H9 (cell line): Measurements from ENCODE around the gene AMOT. TPM values are rescaled to one million over a fixed set of nuclear protein-coding genes. Genes with fewer than 3 reads are reported as not detected.

Source experiments
- DNase-seq: peaks from one replicate; pipeline ENCODE4 v3.0.0-alpha.2; 2017
- H2AFZ ChIP-seq: one replicate; pipeline ENCODE4 v1.6.1; 2013; ENCODE audit warnings: mild to moderate bottlenecking, low read length, control low read depth, moderate library complexity
- H2AK5ac ChIP-seq: 2 replicates; pipeline ENCODE4 v1.6.1; 2013; ENCODE audit warnings: low read length, control low read depth, mixed read lengths; ENCODE audit not compliant: insufficient read length
- H2BK120ac ChIP-seq: one replicate; pipeline ENCODE4 v1.6.1; 2013; ENCODE audit warnings: low read depth, mild to moderate bottlenecking, low read length, control low read depth, inconsistent platforms; ENCODE audit not compliant: poor library complexity, severe bottlenecking
- H2BK12ac ChIP-seq: 2 replicates; pipeline ENCODE4 v1.6.1; 2013; ENCODE audit warnings: low read length, control low read depth, mixed read lengths, low read depth; ENCODE audit not compliant: insufficient read length
- H2BK15ac ChIP-seq: 2 replicates; pipeline ENCODE4 v1.6.1; 2013; ENCODE audit warnings: low read depth, low read length, control low read depth
- H2BK20ac ChIP-seq: one replicate; pipeline ENCODE4 v1.6.1; 2013; ENCODE audit warnings: low read depth, mild to moderate bottlenecking, low read length, control low read depth, inconsistent platforms; ENCODE audit not compliant: poor library complexity, severe bottlenecking
- H2BK5ac ChIP-seq: 2 replicates; pipeline ENCODE4 v1.6.1; 2013; ENCODE audit warnings: low read length, control low read depth, mixed read lengths; ENCODE audit not compliant: insufficient read length
- H3K14ac ChIP-seq: 2 replicates; pipeline ENCODE4 v1.6.1; 2013; ENCODE audit warnings: low read length, control low read depth; ENCODE audit not compliant: insufficient read depth
- H3K18ac ChIP-seq: 2 replicates; pipeline ENCODE4 v1.6.1; 2013; ENCODE audit warnings: low read depth, mild to moderate bottlenecking, mixed read lengths, low read length, control low read depth; ENCODE audit not compliant: insufficient read length
- H3K23ac ChIP-seq: 2 replicates; pipeline ENCODE4 v1.6.1; 2013; ENCODE audit warnings: low read length, control low read depth, mixed read lengths, low read depth; ENCODE audit not compliant: insufficient read length
- H3K23me2 ChIP-seq: 2 replicates; pipeline ENCODE4 v1.6.1; 2013; ENCODE audit warnings: low read depth, mild to moderate bottlenecking, mixed read lengths, low read length, control low read depth; ENCODE audit not compliant: insufficient read length, poor library complexity, severe bottlenecking
- H3K27ac ChIP-seq: 2 replicates; pipeline ENCODE4 v1.5.1; 2013; ENCODE audit warnings: low read length, control low read depth, mixed read lengths, low read depth; ENCODE audit not compliant: insufficient read length
- H3K27me3 ChIP-seq: 2 replicates; pipeline ENCODE4 v1.6.1; 2013; ENCODE audit warnings: low read length, control low read depth, inconsistent platforms; ENCODE audit not compliant: insufficient read depth
- H3K4ac ChIP-seq: 2 replicates; pipeline ENCODE4 v1.6.1; 2013; ENCODE audit warnings: low read depth, mild to moderate bottlenecking, control low read depth, inconsistent platforms, low read length, moderate library complexity
- H3K4me1 ChIP-seq: 2 replicates; pipeline ENCODE4 v1.6.1; 2013; ENCODE audit warnings: low read length, control low read depth, inconsistent platforms; ENCODE audit not compliant: insufficient read depth
- H3K4me2 ChIP-seq: 2 replicates; pipeline ENCODE4 v1.6.1; 2013; ENCODE audit warnings: low read length, control low read depth, mixed read lengths; ENCODE audit not compliant: insufficient read length, insufficient read depth
- H3K56ac ChIP-seq: 2 replicates; pipeline ENCODE4 v1.6.1; 2013; ENCODE audit warnings: low read depth, mild to moderate bottlenecking, mixed read lengths, low read length, control low read depth; ENCODE audit not compliant: insufficient read length
- H3K79me1 ChIP-seq: 2 replicates; pipeline ENCODE4 v1.6.1; 2013; ENCODE audit warnings: low read depth, mild to moderate bottlenecking, moderate library complexity, low read length, control low read depth, inconsistent platforms; ENCODE audit not compliant: insufficient read depth, poor library complexity, severe bottlenecking
- H3K79me2 ChIP-seq: 2 replicates; pipeline ENCODE4 v1.6.1; 2013; ENCODE audit warnings: low read length, control low read depth, inconsistent platforms; ENCODE audit not compliant: insufficient read depth
- H3K9ac ChIP-seq: 2 replicates; pipeline ENCODE4 v1.6.1; 2013; ENCODE audit warnings: low read length, control low read depth, mixed read lengths; ENCODE audit not compliant: insufficient read length; ENCODE audit errors: extremely low read depth
- H3K9me3 ChIP-seq: one replicate; pipeline ENCODE4 v1.6.1; 2013; ENCODE audit warnings: low read depth, low read length, inconsistent platforms; ENCODE audit not compliant: control insufficient read depth
- H3T11ph ChIP-seq: one replicate; pipeline ENCODE4 v1.6.1; 2013; ENCODE audit warnings: mild to moderate bottlenecking, low read length, control low read depth, inconsistent platforms
- H4K20me1 ChIP-seq: one replicate; pipeline ENCODE4 v1.6.1; 2013; ENCODE audit not compliant: control insufficient read depth, insufficient read length, insufficient read depth
- H4K5ac ChIP-seq: 2 replicates; pipeline ENCODE4 v1.6.1; 2013; ENCODE audit warnings: low read depth, mild to moderate bottlenecking, mixed read lengths, low read length, control low read depth; ENCODE audit not compliant: insufficient read length
- H4K8ac ChIP-seq: replicated peaks from 2 replicates; pipeline ENCODE4 v1.6.1; 2013; ENCODE audit warnings: low read length, control low read depth, mixed read lengths, low read depth; ENCODE audit not compliant: insufficient read length
- H4K91ac ChIP-seq: 2 replicates; pipeline ENCODE4 v1.6.1; 2013; ENCODE audit warnings: low read depth, mild to moderate bottlenecking, moderate library complexity, mixed read lengths, low read length, control low read depth; ENCODE audit not compliant: insufficient read length
- H3K27ac Mint-ChIP-seq, 3 experiments: 2 replicates in 2 of 3; 3 replicates in 1 of 3; pipeline ENCODE4 v1.8.0; 2020 to 2021; ENCODE audit warnings: mixed read lengths in 3 of 3, mild to moderate bottlenecking in 1 of 3, moderate library complexity in 1 of 3
- H3K27me3 Mint-ChIP-seq: 2 replicates; pipeline ENCODE4 v1.8.0; 2021; ENCODE audit warnings: low read depth, mild to moderate bottlenecking, moderate library complexity, mixed read lengths
- H3K36me3 Mint-ChIP-seq, 3 experiments: 2 replicates in 2 of 3; 3 replicates in 1 of 3; pipeline ENCODE4 v1.8.0; 2020 to 2021; ENCODE audit warnings: low read depth in 3 of 3, mixed read lengths in 3 of 3; ENCODE audit not compliant: insufficient read depth in 1 of 3
- H3K4me1 Mint-ChIP-seq, 2 experiments: 2 replicates each; pipeline ENCODE4 v1.8.0; 2020; ENCODE audit warnings: mixed read lengths in 2 of 2
- H3K4me3 Mint-ChIP-seq, 2 experiments: 2 replicates in 1 of 2; 3 replicates in 1 of 2; pipeline ENCODE4 v1.8.0; 2020 to 2021; ENCODE audit warnings: mild to moderate bottlenecking in 2 of 2, mixed read lengths in 2 of 2, moderate library complexity in 1 of 2
- H3K9me3 Mint-ChIP-seq, 2 experiments: 2 replicates in 1 of 2; 3 replicates in 1 of 2; pipeline ENCODE4 v1.8.0; 2020; ENCODE audit warnings: mild to moderate bottlenecking in 2 of 2, mixed read lengths in 2 of 2, moderate library complexity in 1 of 2
- WGBS: extraction: QIAGEN DNeasy Blood & Tissue Kit; methylation state at CpG from one replicate; pipeline ENCODE4 v1.1.7; 2013; ENCODE audit warnings: missing lambda C conversion rate, low lambda C conversion rate, mixed read lengths; ENCODE audit not compliant: insufficient read length; ENCODE audit errors: extremely low coverage; 5-methylcytosine and 5-hydroxymethylcytosine counted together
- total RNA-seq: library from RNA; stranded (reverse); gene quantifications from 2 replicates; pipeline ENCODE4 v1.2.1, GENCODE V29; 2021
- TF ChIP-seq, protein P1 (sequence below): fragments of 200-600 bp; sonication (generic); conservative IDR thresholded peaks from 3 replicates; pipeline ENCODE4 v1.8.0; 2021; ENCODE audit warnings: antibody characterized with exemption, mild to moderate bottlenecking

The AMOT gene
- total RNA-seq, 1 experiment from 2014 or later, result 17.6 TPM

DNA sequence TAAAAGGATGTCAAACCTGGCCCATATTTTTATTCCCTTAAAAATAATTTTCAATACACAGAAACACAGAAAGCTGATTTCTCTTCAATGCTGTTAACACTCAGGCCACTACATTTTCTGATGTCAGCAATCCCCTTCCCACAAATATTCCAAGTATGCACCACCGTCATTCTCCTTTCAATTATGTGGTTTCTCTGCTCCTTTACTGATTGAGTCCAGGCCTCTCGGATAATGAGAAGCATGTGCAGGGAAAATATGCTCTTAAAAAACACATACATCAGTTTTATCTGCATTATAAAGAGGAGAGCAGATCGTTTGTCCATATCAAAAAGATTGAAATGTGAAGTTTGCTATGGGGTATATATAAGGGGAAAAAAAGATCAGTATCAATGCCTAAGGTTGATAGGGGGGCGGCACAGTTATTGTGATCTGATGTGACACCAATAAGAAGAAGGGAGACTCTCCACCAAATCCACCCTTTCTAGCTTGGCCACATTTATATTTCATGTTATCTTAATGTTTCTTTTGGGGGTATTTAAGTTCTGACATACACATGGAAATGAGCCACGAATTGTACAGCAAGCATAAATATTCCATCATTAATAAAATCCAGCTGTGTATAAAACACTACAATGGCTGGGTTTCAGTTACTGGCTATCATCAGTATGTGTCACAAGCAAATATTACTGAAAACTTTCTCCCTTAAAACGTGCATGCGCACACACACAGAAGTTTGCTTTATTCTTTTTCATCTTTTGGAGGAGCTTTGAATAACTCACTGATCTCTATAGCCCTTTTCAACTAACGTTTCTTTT is 6.4 kb downstream of the AMOT start:
- no peak overlapping the region for H2BK20ac ChIP-seq
- no peak overlapping the region for H2BK5ac ChIP-seq
- no peak overlapping the region for H2BK120ac ChIP-seq
- H3K79me1 ChIP-seq, result no peaks in the 10 kb centered on the region
- peaks cover 10% of the 10 kb centered on the region; the same call in 1 of the 2 replicates for H3K27me3 ChIP-seq
- H4K91ac ChIP-seq, result no peak overlapping the region
- H4K8ac ChIP-seq, result no peak overlapping the region
- TF ChIP-seq, protein P1, sequence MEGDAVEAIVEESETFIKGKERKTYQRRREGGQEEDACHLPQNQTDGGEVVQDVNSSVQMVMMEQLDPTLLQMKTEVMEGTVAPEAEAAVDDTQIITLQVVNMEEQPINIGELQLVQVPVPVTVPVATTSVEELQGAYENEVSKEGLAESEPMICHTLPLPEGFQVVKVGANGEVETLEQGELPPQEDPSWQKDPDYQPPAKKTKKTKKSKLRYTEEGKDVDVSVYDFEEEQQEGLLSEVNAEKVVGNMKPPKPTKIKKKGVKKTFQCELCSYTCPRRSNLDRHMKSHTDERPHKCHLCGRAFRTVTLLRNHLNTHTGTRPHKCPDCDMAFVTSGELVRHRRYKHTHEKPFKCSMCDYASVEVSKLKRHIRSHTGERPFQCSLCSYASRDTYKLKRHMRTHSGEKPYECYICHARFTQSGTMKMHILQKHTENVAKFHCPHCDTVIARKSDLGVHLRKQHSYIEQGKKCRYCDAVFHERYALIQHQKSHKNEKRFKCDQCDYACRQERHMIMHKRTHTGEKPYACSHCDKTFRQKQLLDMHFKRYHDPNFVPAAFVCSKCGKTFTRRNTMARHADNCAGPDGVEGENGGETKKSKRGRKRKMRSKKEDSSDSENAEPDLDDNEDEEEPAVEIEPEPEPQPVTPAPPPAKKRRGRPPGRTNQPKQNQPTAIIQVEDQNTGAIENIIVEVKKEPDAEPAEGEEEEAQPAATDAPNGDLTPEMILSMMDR, result no peak
- peaks cover 44 to 46% of the 10 kb centered on the region in 2 experiments for H3K4me1 Mint-ChIP-seq
- H3K4me1 ChIP-seq, result peaks cover 12% of the 10 kb centered on the region
- H4K20me1 ChIP-seq, result peaks cover 2% of the 10 kb centered on the region
- H2AK5ac ChIP-seq, result no peak overlapping the region
- no peak overlapping the region for H3K4me2 ChIP-seq
- no peak overlapping the region for H3K14ac ChIP-seq
- H2AFZ ChIP-seq, result no peak overlapping the region
- H3K27me3 Mint-ChIP-seq, result peaks cover 24% of the 10 kb centered on the region
- H3K9me3 Mint-ChIP-seq, result peaks cover 3 to 4% of the 10 kb centered on the region in 2 experiments; a peak in 3 of 5 replicates
- H3T11ph ChIP-seq, result no peak overlapping the region
- no peaks in the 10 kb centered on the region for H3K9me3 ChIP-seq
- no peaks in the 10 kb centered on the region for H3K79me2 ChIP-seq
- peaks cover 0 to 4% (median 0%) of the 10 kb centered on the region in 3 experiments; a peak in 1 of 7 replicates for H3K36me3 Mint-ChIP-seq
- H2BK12ac ChIP-seq, result no peak overlapping the region
- no peak overlapping the region for H2BK15ac ChIP-seq
- DNase-seq, result no peak
- H3K27ac Mint-ChIP-seq, result no peak overlapping the region; a peak in 1 of 7 replicates
- no peaks in the 10 kb centered on the region for H3K23me2 ChIP-seq
- no peak overlapping the region for H4K5ac ChIP-seq
- H3K56ac ChIP-seq, result no peak overlapping the region
- H3K9ac ChIP-seq, result no peak overlapping the region
- no peak overlapping the region for H3K4me3 Mint-ChIP-seq
- H3K27ac ChIP-seq, result no peak overlapping the region
- no peak overlapping the region for H3K23ac ChIP-seq
- H3K4ac ChIP-seq, result no peak overlapping the region
- H3K18ac ChIP-seq, result no peak overlapping the region
- no CpG with 5 or more reads among the region's 8 CpGs for WGBS
